Upper lobe of left lung (tissue), 6 donors: ENCODE measurements around the gene SLC12A1. TPM values are rescaled to one million over a fixed set of nuclear protein-coding genes. Genes with fewer than 3 reads are reported as not detected.

Experiments used
- ATAC-seq, 2 donors: fragments of 200-7000 bp; cut with Tn5 transposase; one replicate each; pipeline ENCODE4 v1.9.1; 2022; ENCODE audit warnings: mild to moderate bottlenecking in 2 of 2, moderate library complexity in 2 of 2; ENCODE audit not compliant: low FRiP score in 2 of 2
- DNase-seq, 2 donors: peaks; one replicate each; pipeline ENCODE4 v3.0.0-alpha.2; 2019 to 2020
- H3K27ac ChIP-seq, 4 donors: fragments of 200-600 bp; sonication (generic); one replicate each; pipeline ENCODE4 v1.5.1; 2016 to 2019
- H3K27me3 ChIP-seq, 4 donors: fragments of 200-600 bp; sonication (generic); one replicate each; pipeline ENCODE4 v1.5.1; 2017 to 2019
- H3K36me3 ChIP-seq, 4 donors: fragments of 200-600 bp; sonication (generic); one replicate each; pipeline ENCODE4 v1.5.1; 2016 to 2019
- H3K4me1 ChIP-seq, 4 donors: fragments of 200-600 bp; sonication (generic); one replicate each; pipeline ENCODE4 v1.5.1; 2018 to 2019
- H3K4me3 ChIP-seq, 4 donors: fragments of 200-600 bp; sonication (generic); one replicate each; pipeline ENCODE4 v1.5.1; 2017 to 2019; ENCODE audit warnings: mild to moderate bottlenecking in 2 of 4, moderate library complexity in 1 of 4
- H3K9me3 ChIP-seq, 4 donors: fragments of 200-600 bp; sonication (generic); one replicate each; pipeline ENCODE4 v1.5.1; 2018 to 2019
- EP300 ChIP-seq, 4 donors: sonication (generic); formaldehyde crosslinking; IDR thresholded peaks; one replicate each; pipeline ENCODE4 v1.5.1; 2017; ENCODE audit warnings: antibody characterized with exemption in 4 of 4, control low read depth in 2 of 4
- POLR2A ChIP-seq, 4 donors: fragments of 450-650 bp; IDR thresholded peaks; one replicate each; pipeline ENCODE4 v1.5.1; 2016 to 2017; ENCODE audit warnings: antibody characterized with exemption in 4 of 4, mild to moderate bottlenecking in 2 of 4
- POLR2AphosphoS5 ChIP-seq, 2 donors: sonication (generic); formaldehyde crosslinking; IDR thresholded peaks; one replicate each; pipeline ENCODE4 v1.5.1; 2017; ENCODE audit warnings: antibody characterized with exemption in 2 of 2
- WGBS, 2 donors: methylation state at CpG; one replicate each; pipeline ENCODE4 v1.1.5; 2017 to 2018; 5-methylcytosine and 5-hydroxymethylcytosine counted together
- total RNA-seq, 6 donors: library from RNA; depleted of rRNA in 4 of 6; stranded (reverse); fragments of >200 nt in 4 of 6; gene quantifications; one replicate each; pipeline versions ENCODE4 v1.1.0 to v1.2.1, GENCODE V29; 2016 to 2021
- TF ChIP-seq, protein P1 (sequence below), 6 experiments: fragments of 450-650 bp in 4 of 6; fragments of 200-600 bp in 2 of 6; sonication (generic) in 2 of 6; IDR thresholded peaks; one replicate each; pipeline ENCODE4 v1.5.1; 2016 to 2019; ENCODE audit warnings: antibody characterized with exemption in 6 of 6
- donor health status: DM: no; HTN: no; CAD: no; lungs with moderate emphysema.
- donor health status: DM: no; HTN: yes; CAD: no; lungs with severe emphysema.

Gene SLC12A1
- total RNA-seq, 6 donors from 2014 or later = not detected

DNA sequence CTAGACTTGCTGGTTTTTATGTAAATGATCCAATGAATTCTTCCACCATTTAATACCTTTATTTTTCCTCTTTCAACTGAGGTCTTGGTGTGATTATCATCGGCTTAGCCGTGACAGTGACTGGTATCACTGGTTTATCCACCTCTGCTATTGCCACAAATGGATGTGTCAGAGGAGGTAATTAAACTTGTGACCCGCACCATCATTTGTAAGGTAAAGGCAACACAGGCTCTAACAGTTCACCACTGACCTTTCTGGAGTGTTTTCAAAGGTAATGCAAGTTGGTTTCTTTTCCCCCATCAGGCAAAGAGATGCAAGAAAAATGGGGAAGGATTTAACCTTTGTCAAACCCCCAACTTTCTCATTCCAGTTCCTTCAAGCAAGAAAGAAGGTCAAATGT, 19.7 kb downstream of the SLC12A1 start:
- Histone ChIP-seq H3K36me3 (no peaks in the 10 kb centered on the region), H3K4me3 (no peak overlapping the region), H3K9me3 (no peaks in the 10 kb centered on the region), H3K4me1 (no peaks in the 10 kb centered on the region), H3K27me3 (no peaks in the 10 kb centered on the region), H3K27ac (no peak overlapping the region)
- ATAC-seq (no peak), DNase-seq (no peak)
- 46 to 66% methylated on average over 3 of the region's 3 CpGs for WGBS, 2 donors
- TF ChIP-seq POLR2AphosphoS5 (IDR thresholded peaks at IDR 0.05) (no peak), EP300 (IDR thresholded peaks at IDR 0.05) (no peak), POLR2A (IDR thresholded peaks at IDR 0.05) (no peak)
- TF ChIP-seq, protein P1, sequence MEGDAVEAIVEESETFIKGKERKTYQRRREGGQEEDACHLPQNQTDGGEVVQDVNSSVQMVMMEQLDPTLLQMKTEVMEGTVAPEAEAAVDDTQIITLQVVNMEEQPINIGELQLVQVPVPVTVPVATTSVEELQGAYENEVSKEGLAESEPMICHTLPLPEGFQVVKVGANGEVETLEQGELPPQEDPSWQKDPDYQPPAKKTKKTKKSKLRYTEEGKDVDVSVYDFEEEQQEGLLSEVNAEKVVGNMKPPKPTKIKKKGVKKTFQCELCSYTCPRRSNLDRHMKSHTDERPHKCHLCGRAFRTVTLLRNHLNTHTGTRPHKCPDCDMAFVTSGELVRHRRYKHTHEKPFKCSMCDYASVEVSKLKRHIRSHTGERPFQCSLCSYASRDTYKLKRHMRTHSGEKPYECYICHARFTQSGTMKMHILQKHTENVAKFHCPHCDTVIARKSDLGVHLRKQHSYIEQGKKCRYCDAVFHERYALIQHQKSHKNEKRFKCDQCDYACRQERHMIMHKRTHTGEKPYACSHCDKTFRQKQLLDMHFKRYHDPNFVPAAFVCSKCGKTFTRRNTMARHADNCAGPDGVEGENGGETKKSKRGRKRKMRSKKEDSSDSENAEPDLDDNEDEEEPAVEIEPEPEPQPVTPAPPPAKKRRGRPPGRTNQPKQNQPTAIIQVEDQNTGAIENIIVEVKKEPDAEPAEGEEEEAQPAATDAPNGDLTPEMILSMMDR (IDR thresholded peaks at IDR 0.05) = no peak

DNA sequence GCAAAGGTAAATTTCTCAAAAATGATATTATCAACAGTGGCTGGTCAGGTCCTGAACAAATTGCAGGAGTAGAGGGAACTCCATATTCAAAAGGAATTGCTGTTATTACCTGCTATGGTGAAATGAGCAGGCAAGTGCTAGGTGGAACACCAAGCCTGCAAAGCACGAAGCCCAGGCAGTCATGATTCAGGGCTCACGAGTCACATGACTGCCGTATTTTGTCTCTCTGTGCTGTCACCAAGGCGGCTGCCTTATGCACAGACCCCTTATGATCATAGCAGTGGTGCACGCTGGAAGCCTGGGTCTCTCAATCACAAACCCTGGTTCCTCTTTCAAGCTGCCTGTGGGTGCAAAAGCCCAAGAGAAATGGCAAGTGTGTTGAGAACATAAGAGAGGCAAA, 24.4 kb downstream of the SLC12A1 start:
- Histone ChIP-seq H3K4me3 (no peak overlapping the region), H3K4me1 (no peaks in the 10 kb centered on the region), H3K36me3 (no peaks in the 10 kb centered on the region), H3K27ac (no peak overlapping the region), H3K9me3 (no peaks in the 10 kb centered on the region), H3K27me3 (no peaks in the 10 kb centered on the region)
- DNase-seq = no peak
- WGBS, 2 donors = 81 to 92% methylated on average over 5 of the region's 5 CpGs
- no peak for ATAC-seq
- TF ChIP-seq, protein P1 (IDR thresholded peaks at IDR 0.05) = no peak
- TF ChIP-seq POLR2AphosphoS5 (IDR thresholded peaks at IDR 0.05) (no peak), POLR2A (IDR thresholded peaks at IDR 0.05) (no peak), EP300 (IDR thresholded peaks at IDR 0.05) (no peak)

DNA sequence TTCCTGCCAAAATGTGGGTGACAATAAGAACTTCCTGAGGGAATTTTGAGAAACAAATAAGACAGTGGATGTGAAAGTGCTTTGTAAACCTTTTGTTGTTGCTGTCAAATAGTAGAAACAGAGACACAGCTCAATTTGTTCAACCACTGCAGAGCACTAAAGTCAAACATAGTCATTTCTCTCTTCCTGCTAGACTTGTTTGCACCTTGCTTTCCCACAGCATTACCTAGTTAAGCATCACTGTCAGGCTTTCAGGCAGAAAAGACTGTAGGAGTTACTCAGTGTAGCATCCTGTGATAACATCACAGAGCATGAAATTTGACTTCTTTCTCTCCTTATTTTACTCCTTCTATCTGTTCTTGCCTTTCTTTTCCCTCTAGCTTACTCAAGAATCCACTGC, 27.1 kb downstream of the SLC12A1 start:
- ATAC-seq (no peak), DNase-seq (no peak)
- H3K36me3 ChIP-seq = no peaks in the 10 kb centered on the region
- H3K9me3 ChIP-seq = no peaks in the 10 kb centered on the region
- no peak overlapping the region for H3K4me3 ChIP-seq
- H3K27ac ChIP-seq = no peak overlapping the region
- TF ChIP-seq, protein P1 (IDR thresholded peaks at IDR 0.05) = no peak
- TF ChIP-seq POLR2AphosphoS5 (IDR thresholded peaks at IDR 0.05) (no peak), POLR2A (IDR thresholded peaks at IDR 0.05) (no peak), EP300 (IDR thresholded peaks at IDR 0.05) (no peak)
- H3K27me3 ChIP-seq = no peaks in the 10 kb centered on the region
- no peaks in the 10 kb centered on the region for H3K4me1 ChIP-seq

DNA sequence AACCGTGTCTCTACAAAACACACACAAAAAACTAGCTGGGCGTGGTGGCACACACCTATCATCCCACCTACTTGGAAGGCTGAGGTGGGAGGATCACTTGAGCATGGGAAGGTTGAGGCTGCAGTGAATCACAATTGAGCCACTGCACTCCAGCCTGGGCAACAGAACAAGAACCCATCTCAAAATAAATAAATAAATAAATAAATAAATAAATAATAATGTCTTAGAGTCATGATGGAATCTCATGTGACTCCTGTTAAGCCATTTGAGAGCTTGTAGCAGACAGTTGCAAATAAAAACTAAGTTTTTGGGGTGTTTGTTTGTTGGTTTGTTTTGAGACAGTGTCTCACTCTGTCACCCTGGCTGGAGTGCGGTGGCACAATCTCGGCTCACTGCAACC, 33.2 kb downstream of the SLC12A1 start:
- Histone ChIP-seq H3K9me3 (no peaks in the 10 kb centered on the region), H3K27ac (no peak overlapping the region), H3K4me1 (no peaks in the 10 kb centered on the region), H3K36me3 (no peaks in the 10 kb centered on the region), H3K27me3 (no peaks in the 10 kb centered on the region), H3K4me3 (no peak overlapping the region)
- DNase-seq (no peak), ATAC-seq (no peak)
- TF ChIP-seq, protein P1 (IDR thresholded peaks at IDR 0.05) = no peak
- no peak for TF ChIP-seq EP300 (IDR thresholded peaks at IDR 0.05)
- no peak for TF ChIP-seq POLR2A (IDR thresholded peaks at IDR 0.05)
- no peak for TF ChIP-seq POLR2AphosphoS5 (IDR thresholded peaks at IDR 0.05)
- 92% methylated on average over 4 of the region's 4 CpGs for WGBS, 2 donors

DNA sequence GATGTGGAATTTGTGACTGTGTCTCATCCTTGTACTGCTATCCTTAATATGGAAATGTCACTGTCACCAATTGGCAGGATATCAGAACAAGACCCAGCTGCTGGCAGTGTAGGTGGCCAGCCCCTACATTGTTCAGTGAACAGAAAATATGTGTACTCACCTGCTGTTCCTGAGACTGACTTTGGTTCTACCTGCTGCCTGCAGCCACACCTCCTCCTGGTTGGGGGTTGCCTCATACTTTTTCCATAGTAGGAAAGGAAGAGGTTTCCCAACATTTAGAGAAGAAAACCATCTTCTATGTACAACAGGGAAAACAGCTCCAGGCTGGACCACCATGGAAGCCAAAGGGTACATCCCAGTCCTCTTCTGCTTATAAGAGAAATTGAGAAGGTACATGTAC, 35.9 kb downstream of the SLC12A1 start:
- no peaks in the 10 kb centered on the region for H3K36me3 ChIP-seq
- H3K27ac ChIP-seq = no peak overlapping the region
- no peaks in the 10 kb centered on the region for H3K9me3 ChIP-seq
- DNase-seq = no peak
- TF ChIP-seq POLR2AphosphoS5 (IDR thresholded peaks at IDR 0.05) (no peak), POLR2A (IDR thresholded peaks at IDR 0.05) (no peak), EP300 (IDR thresholded peaks at IDR 0.05) (no peak)
- TF ChIP-seq, protein P1 (IDR thresholded peaks at IDR 0.05) = no peak
- no peaks in the 10 kb centered on the region for H3K4me1 ChIP-seq
- H3K27me3 ChIP-seq = no peaks in the 10 kb centered on the region
- no peak for ATAC-seq
- H3K4me3 ChIP-seq = no peak overlapping the region
